VCaP (cell line): ENCODE results near the gene ZC3HAV1.

Source experiments
- H3K27ac ChIP-seq: fragments of 450-650 bp; 2 replicates; pipeline ENCODE4 v1.5.1; 2017
- CTCF ChIP-seq: fragments of 450-650 bp; conservative IDR thresholded peaks from 2 replicates; pipeline ENCODE4 v1.5.1; 2017; ENCODE audit warnings: mild to moderate bottlenecking, moderate library complexity

The ZC3HAV1 gene

GRCh38 chr7:139044813-139045794, 64.4 kb downstream of the ZC3HAV1 start:
- no peak for TF ChIP-seq CTCF
- no peak overlapping the region for H3K27ac ChIP-seq

- no peak for TF ChIP-seq CTCF
- H3K27ac ChIP-seq: no peak overlapping the region
Observed at GRCh38 chr7:139043823-139044812, 65.4 kb downstream of the ZC3HAV1 start.

GRCh38 chr7:139041378-139042085, 68.0 kb downstream of the ZC3HAV1 start:
- no peak overlapping the region for H3K27ac ChIP-seq
- TF ChIP-seq CTCF: no peak

GRCh38 chr7:139038691-139039090, 70.8 kb downstream of the ZC3HAV1 start:
- TF ChIP-seq CTCF: no peak

GRCh38 chr7:139036901-139037300, 72.6 kb downstream of the ZC3HAV1 start:
- no peak for TF ChIP-seq CTCF
- no peak overlapping the region for H3K27ac ChIP-seq

More at GRCh38 chr7:139038691-139039090, 70.8 kb downstream of the ZC3HAV1 start:
- no peak overlapping the region for H3K27ac ChIP-seq

- H3K27ac ChIP-seq: peak within 1 kb of the TSS; percentile 91
Observed at GRCh38 chr7:139035586-139036353, 73.8 kb downstream of the ZC3HAV1 start, which contains the start of gene ZC3HAV1L. ZC3HAV1L (minus strand) TSS chr7:139036042; CDS start chr7:139036017, 25 bp downstream.

More at GRCh38 chr7:139035586-139036353, 73.8 kb downstream of the ZC3HAV1 start, which contains the start of gene ZC3HAV1L:
- no peak for TF ChIP-seq CTCF
